ENCODE results near the gene KRT1. TPM values are rescaled to one million over a fixed set of nuclear protein-coding genes. Genes with fewer than 3 reads are reported as not detected.

KRT1 gene
- total RNA-seq, 2 experiments from 2014 or later: not detected

DNA sequence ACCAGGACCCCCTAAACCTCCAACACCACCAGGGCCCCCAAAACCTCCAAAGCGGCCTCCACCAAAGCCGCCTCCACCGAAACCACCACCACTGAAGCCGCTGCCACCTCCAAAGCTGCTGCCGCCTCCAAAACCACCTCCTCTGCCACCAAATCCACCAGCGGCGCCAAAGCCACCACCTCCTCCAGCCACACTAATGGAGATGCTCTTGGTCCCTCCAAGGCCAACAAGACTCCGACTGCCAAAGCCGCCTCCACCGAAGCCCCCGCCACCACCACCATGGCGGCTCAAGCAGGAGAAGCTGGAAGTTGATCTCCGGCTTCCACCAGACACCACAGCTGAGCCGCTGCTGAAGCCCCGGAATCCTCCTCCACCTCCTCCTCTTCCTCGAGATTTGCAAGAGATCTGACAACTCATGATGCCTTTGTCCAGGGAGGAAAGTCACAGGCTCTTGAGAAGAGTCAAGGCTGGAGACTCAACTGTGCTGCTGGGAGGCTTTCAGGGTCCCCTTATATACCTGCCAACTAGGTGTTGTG, 28.4 kb downstream of the KRT1 start, which contains the start of gene KRT2:
TSS of gene KRT2 (minus strand) at position 486 of the 536 bp plus-strand sequence. CDS start at position 417, 69 bp downstream.
- ChIA-PET POLR2A (no interaction called here), CTCF (no interaction called here)
- DNase-seq: no peak
- intact Hi-C loops (cut with micrococcal nuclease): no loop called here
- no peak within 1 kb of the TSS for H3K27ac Mint-ChIP-seq
- H3K4me3 Mint-ChIP-seq: no peak within 1 kb of the TSS
- peaks cover 5% of the 10 kb centered on the region for H3K27me3 Mint-ChIP-seq
- H3K9me3 Mint-ChIP-seq: no peaks in the 10 kb centered on the region
- H3K4me1 Mint-ChIP-seq (ENCODE audit: low read depth): peaks cover 12% of the 10 kb centered on the region
- no peaks in the 10 kb centered on the region for H3K36me3 Mint-ChIP-seq

DNA sequence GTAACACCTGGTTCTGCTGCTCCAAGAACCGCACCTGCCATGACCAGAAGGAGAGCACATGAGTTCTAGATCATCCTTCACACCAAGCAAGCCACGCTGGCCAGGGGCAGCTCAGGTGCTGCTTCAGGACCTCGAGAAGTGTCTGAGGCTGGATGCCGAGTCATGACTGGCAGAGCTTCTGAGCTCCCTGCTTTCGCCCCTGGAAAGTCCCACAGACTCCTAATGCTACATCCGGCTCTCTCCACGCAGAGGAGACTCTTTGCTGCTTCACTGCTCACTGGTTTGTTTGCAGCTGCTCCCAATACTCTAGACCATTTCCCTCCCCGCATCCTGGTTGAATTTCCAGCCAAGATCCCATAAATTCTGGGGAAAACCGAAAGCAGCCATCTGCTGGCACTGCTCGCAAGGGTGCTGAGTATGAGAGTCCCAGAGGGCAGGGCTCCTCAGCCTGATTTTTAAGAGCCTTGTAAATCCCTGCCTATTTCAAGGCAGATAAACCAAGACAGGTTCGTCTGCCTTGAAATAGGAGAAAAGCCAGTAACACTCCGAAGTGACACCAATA, 29.6 kb downstream of the KRT1 start:
- Mint-ChIP-seq H3K27me3 (peaks cover 5% of the 10 kb centered on the region), H3K4me3 (no peak overlapping the region), H3K27ac (no peak overlapping the region), H3K36me3 (no peaks in the 10 kb centered on the region), H3K4me1 (ENCODE audit: low read depth) (peaks cover 24% of the 10 kb centered on the region), H3K9me3 (no peaks in the 10 kb centered on the region)
- intact Hi-C loops (cut with micrococcal nuclease): no loop called here
- no peak for DNase-seq
- CTCF ChIA-PET: no interaction called here
- POLR2A ChIA-PET: no interaction called here

DNA sequence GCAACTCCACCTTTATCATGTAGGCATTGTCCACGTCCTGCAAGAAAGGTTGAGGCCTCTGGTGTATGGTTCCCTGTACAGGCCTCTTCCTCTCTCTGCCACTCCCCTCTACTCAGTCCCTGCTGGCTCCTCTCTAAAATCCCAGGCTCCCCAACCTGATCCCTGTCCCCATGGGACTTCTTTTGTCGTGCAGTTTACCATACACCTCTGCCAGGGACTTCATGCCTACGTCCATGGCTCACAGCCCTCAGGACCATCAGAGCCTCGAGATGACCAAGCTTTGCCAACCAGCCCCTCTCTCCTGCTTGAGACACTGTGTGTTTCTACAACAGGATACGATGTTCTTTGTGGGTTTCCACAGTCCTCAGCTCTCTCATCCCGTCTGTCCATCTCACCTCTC, 31.1 kb downstream of the KRT1 start:
- no peak overlapping the region for H3K27ac Mint-ChIP-seq
- ChIA-PET CTCF (no interaction called here), POLR2A (no interaction called here)
- no peaks in the 10 kb centered on the region for H3K9me3 Mint-ChIP-seq
- intact Hi-C loops (cut with micrococcal nuclease): loop anchor here (10.0 kb wide), 1 partner anchor 64 kb away; no protein-coding TSS in a partner anchor
- H3K27me3 Mint-ChIP-seq: no peaks in the 10 kb centered on the region
- DNase-seq: no peak
- H3K4me1 Mint-ChIP-seq (ENCODE audit: low read depth): peaks cover 39% of the 10 kb centered on the region
- no peaks in the 10 kb centered on the region for H3K36me3 Mint-ChIP-seq
- H3K4me3 Mint-ChIP-seq: no peak overlapping the region

DNA sequence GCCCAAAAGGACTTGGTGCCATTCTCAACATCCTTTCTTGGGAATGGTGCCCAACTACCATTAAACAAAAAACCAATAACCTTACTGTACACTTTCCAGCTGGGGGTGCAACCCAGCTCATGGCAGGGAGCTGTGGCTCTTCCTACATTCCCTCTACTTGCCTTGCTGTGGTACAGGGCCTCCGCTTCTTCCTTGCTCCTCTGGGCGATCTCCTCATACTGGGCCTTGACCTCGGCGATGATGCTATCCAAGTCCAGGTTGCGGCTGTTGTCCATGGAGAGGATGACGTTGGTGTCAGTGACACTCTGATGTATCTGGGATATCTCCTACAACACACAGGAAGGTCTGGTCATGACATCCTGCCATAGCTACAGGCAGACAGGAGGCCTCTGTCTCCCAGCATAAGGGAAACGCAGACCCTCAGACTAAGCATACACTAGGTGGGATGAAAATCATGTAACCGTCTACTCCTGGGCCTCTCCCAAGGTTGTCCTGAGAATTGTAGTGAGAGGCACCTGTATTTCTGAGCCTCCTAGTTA, 32.1 kb downstream of the KRT1 start:
- CTCF ChIA-PET: no interaction called here
- no peak overlapping the region for H3K27ac Mint-ChIP-seq
- DNase-seq: no peak
- intact Hi-C loops (cut with micrococcal nuclease): loop anchor here (10.0 kb wide), 1 partner anchor 63 kb away; no protein-coding TSS in a partner anchor
- POLR2A ChIA-PET: no interaction called here
- H3K4me1 Mint-ChIP-seq (ENCODE audit: low read depth): peaks cover 42% of the 10 kb centered on the region
- H3K36me3 Mint-ChIP-seq: no peaks in the 10 kb centered on the region
- no peaks in the 10 kb centered on the region for H3K27me3 Mint-ChIP-seq
- H3K9me3 Mint-ChIP-seq: no peaks in the 10 kb centered on the region
- no peak overlapping the region for H3K4me3 Mint-ChIP-seq

DNA sequence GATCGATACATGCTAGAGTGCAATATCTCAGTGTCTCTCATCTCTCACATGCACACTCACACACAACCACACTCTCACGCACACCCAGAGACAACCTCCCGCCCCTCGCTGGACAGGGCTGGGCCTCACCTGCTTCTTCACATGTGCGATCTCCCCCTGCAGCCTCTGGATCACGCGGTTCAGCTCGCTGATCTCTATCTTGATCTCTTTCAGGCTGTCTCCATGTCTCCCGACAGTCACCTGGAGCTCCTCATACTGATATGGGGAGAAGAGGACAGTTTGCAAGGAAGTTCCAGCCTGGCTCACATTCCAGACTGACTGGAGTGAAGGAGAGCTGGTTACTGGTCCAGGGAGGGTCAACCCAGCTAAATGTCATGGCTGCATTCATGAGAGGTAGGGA, 32.6 kb downstream of the KRT1 start:
- H3K27me3 Mint-ChIP-seq: no peaks in the 10 kb centered on the region
- no peak for DNase-seq
- no peaks in the 10 kb centered on the region for H3K9me3 Mint-ChIP-seq
- no peaks in the 10 kb centered on the region for H3K36me3 Mint-ChIP-seq
- intact Hi-C loops (cut with micrococcal nuclease): loop anchor here (10.0 kb wide), 1 partner anchor 63 kb away; no protein-coding TSS in a partner anchor
- H3K27ac Mint-ChIP-seq: no peak overlapping the region
- H3K4me1 Mint-ChIP-seq (ENCODE audit: low read depth): peaks cover 44% of the 10 kb centered on the region
- H3K4me3 Mint-ChIP-seq: no peak overlapping the region
- CTCF ChIA-PET: interaction anchor here (0.6 kb wide), 1 partner anchor 61 kb away, joined by 3 read pairs; no protein-coding TSS in a partner anchor
- POLR2A ChIA-PET: no interaction called here

DNA sequence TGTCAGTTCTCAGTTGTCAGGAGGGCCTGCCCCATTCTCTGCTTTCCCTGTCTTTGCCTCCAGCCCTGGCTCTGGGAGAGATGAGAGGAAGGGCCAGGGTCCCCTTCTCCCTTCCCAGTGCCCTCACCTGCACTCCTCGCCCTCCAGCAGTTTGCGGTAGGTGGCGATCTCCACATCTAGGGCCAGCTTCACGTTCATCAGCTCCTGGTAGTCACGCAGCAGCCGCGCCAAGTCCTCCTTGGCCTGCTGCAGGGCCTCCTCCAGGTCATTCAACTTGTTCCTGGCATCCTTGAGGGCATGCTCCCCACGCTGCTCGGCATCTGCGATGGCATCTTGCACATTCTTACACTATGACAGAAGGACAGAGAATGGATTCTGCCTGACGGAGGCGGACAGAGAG, 33.6 kb downstream of the KRT1 start:
- intact Hi-C loops (cut with micrococcal nuclease): loop anchor here (10.0 kb wide), 1 partner anchor 62 kb away; no protein-coding TSS in a partner anchor
- Mint-ChIP-seq H3K27ac (no peak overlapping the region), H3K36me3 (no peaks in the 10 kb centered on the region), H3K27me3 (no peaks in the 10 kb centered on the region), H3K4me1 (ENCODE audit: low read depth) (peaks cover 50% of the 10 kb centered on the region), H3K9me3 (no peaks in the 10 kb centered on the region), H3K4me3 (no peak overlapping the region)
- ChIA-PET POLR2A (no interaction called here), CTCF (no interaction called here)
- DNase-seq: no peak

DNA sequence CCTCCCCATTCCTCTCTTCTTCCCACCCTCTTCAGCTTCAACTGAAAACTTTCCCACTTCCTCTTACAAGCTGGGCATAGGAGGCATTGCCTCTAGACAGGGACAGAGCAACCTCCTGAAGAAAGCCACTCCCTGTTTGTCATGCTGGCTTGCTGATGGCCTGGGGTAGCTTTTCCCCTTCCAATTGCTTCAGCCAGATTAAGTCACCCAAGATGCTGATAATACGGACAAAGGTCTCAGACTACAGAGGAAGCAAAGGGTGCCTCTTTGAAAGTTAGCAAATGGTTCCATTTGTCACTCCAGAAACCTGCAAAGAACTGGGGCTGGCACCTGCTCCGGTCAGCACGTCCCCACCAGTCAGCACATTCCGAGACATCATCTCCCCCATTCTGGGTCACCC, 34.2 kb downstream of the KRT1 start:
- H3K27me3 Mint-ChIP-seq: no peaks in the 10 kb centered on the region
- no peak overlapping the region for H3K4me3 Mint-ChIP-seq
- DNase-seq: no peak
- H3K4me1 Mint-ChIP-seq (ENCODE audit: low read depth): peaks cover 56% of the 10 kb centered on the region
- no peaks in the 10 kb centered on the region for H3K36me3 Mint-ChIP-seq
- intact Hi-C loops (cut with micrococcal nuclease): loop anchor here (10.0 kb wide), 1 partner anchor 61 kb away; no protein-coding TSS in a partner anchor
- CTCF ChIA-PET: no interaction called here
- POLR2A ChIA-PET: no interaction called here
- H3K9me3 Mint-ChIP-seq: no peaks in the 10 kb centered on the region
- H3K27ac Mint-ChIP-seq: no peak overlapping the region

DNA sequence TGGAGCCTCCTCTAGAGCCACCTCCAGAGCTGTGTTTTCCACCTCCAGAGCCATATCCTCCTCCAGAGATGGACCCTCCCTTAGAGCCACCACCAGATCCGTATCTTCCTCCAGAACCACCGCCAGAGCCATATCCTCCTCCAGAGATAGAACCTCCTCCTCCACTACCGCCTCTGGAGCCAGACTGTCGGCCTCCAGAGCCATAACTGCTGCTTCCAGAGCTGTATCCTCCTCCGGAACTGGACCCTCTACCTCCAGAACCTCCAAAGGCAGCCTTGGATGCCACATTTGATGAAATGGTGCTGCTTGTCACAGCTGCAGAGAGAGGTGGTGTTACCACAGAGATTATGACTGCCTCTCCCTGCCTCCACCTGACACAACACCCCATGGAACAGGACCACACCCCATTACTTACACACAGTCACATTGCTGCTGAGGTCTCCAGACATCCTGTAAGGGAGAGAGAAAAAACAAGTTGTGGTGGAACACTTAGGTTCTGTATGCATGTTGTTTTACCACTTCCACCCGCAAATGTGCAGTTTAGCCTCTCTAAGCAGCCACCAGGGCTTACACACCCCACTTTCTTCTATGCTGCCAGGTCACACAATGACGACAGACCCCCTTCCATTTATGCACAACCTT, 35.0 kb downstream of the KRT1 start:
- Mint-ChIP-seq H3K9me3 (no peaks in the 10 kb centered on the region), H3K27ac (peak overlapping the region; percentile 36), H3K4me1 (ENCODE audit: low read depth) (peaks cover 56% of the 10 kb centered on the region), H3K4me3 (no peak overlapping the region), H3K27me3 (no peaks in the 10 kb centered on the region), H3K36me3 (no peaks in the 10 kb centered on the region)
- DNase-seq: peak; percentile 40
- CTCF ChIA-PET: no interaction called here
- POLR2A ChIA-PET: no interaction called here
- intact Hi-C loops (cut with micrococcal nuclease): loop anchor here (10.0 kb wide), 1 partner anchor 60 kb away; no protein-coding TSS in a partner anchor

DNA sequence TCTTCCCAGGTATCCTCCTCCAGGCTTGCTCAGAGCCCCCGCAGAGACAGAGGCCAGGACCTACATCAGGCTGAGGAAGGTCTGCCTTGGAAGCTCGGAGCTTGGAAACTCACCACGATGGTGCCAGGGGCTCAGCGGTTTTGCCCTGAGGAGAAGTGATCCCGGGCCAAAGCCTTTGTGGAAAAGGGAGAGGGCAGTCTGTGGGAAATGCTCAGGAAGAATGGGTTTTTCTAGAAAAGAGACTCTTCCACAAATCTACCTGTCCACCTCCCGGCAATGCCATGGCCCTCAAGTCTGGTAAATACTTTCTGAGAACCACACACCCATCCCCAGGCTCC, 36.2 kb downstream of the KRT1 start:
- POLR2A ChIA-PET: no interaction called here
- Mint-ChIP-seq H3K4me1 (ENCODE audit: low read depth) (peaks cover 53% of the 10 kb centered on the region), H3K27ac (no peak overlapping the region), H3K9me3 (no peaks in the 10 kb centered on the region), H3K36me3 (no peaks in the 10 kb centered on the region), H3K4me3 (no peak overlapping the region), H3K27me3 (no peaks in the 10 kb centered on the region)
- no peak for DNase-seq
- CTCF ChIA-PET: no interaction called here
- intact Hi-C loops (cut with micrococcal nuclease): loop anchor here (10.0 kb wide), 1 partner anchor 59 kb away; no protein-coding TSS in a partner anchor

DNA sequence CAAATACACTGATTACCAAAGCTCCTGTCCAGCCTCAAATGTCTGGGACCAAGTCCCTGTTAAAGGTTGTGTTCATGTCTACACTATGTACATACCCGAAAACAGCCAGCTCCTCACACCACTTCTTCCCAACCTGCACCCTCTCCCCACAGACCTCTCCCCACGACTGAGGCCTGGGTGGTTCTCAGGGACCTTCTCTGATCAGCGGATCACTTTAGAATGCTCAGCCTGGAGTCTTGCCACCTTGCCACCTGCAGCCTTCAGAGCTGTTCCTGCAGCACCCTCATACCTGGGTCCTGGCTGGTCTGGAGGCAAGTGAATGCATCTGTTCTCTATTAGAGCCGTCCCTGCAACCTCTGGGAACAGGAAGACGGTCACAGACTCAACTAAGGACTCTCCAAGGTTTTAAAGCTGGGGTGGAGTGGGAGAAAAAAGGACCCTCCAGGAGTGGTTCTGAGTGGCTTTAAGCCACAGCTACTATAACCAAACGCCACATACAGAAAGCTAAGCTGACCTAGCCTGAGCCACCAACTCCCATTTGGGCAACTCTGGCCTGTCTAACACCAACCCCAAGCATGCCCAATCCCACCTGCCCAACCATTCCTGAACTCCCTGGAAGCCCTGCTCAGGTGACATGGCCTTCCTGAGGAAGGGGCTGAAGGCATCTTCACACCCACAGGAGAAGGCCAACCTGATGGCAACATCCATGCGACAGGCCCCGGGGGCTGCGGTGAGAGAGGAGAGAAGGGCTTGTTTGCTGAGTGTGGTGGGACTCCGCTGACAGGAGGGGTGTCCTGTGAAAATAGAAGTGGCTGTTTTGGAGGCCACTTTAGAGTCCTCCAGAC, 36.8 kb downstream of the KRT1 start:
- DNase-seq: no peak
- H3K36me3 Mint-ChIP-seq: no peaks in the 10 kb centered on the region
- peaks cover 50% of the 10 kb centered on the region for H3K4me1 Mint-ChIP-seq (ENCODE audit: low read depth)
- H3K27ac Mint-ChIP-seq: no peak overlapping the region
- intact Hi-C loops (cut with micrococcal nuclease): loop anchor here (10.0 kb wide), 1 partner anchor 59 kb away; no protein-coding TSS in a partner anchor
- H3K9me3 Mint-ChIP-seq: no peaks in the 10 kb centered on the region
- H3K4me3 Mint-ChIP-seq: no peak overlapping the region
- no peaks in the 10 kb centered on the region for H3K27me3 Mint-ChIP-seq
- ChIA-PET CTCF (no interaction called here), POLR2A (no interaction called here)

DNA sequence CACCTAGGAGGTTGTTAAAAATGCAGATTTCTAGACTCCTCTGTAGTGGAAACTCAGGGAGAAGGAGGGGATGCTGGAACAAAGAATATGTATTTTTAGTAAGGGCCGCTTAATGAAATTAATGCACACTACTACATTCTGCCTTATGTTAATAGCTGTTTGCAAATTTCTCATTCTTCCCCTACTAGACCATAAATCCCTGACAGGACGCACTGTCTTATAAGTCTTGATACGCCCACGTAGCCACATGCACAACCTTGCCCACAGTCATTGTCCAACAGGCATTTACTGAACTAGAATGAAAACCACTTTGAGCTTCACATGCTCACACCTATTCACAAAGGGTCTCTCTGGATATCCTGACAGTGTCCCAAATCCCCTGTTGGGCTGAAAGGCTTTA, 38.7 kb downstream of the KRT1 start:
- intact Hi-C loops (cut with micrococcal nuclease): loop anchor here (10.0 kb wide), 1 partner anchor 57 kb away; no protein-coding TSS in a partner anchor
- H3K4me3 Mint-ChIP-seq: no peak overlapping the region
- ChIA-PET CTCF (no interaction called here), POLR2A (no interaction called here)
- no peak overlapping the region for H3K27ac Mint-ChIP-seq
- DNase-seq: no peak
- peaks cover 41% of the 10 kb centered on the region for H3K4me1 Mint-ChIP-seq (ENCODE audit: low read depth)
- H3K9me3 Mint-ChIP-seq: no peaks in the 10 kb centered on the region
- H3K36me3 Mint-ChIP-seq: no peaks in the 10 kb centered on the region
- H3K27me3 Mint-ChIP-seq: no peaks in the 10 kb centered on the region

DNA sequence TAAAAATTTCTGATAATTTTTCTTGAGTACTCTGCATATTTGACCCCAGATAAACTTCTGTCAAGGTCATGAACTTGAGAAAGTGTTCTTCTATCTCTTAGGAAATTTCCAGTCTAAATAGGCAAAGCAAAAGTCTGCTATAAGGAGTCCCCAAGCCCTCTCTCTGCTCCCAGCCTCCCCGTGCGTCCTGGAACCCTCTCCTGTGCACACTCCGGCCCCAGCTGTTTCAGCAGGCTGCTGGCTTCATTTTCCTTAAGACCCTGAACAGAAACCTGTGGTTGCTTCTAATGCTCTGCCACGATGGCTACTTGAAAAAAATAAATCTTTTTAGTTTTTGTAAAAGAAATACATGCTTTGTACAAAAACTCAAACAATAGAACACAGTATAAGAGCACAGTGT, 42.9 kb downstream of the KRT1 start:
- no peak for DNase-seq
- Mint-ChIP-seq H3K27ac (no peak overlapping the region), H3K27me3 (peaks cover 2% of the 10 kb centered on the region), H3K4me1 (ENCODE audit: low read depth) (peaks cover 26% of the 10 kb centered on the region), H3K4me3 (no peak overlapping the region), H3K9me3 (no peaks in the 10 kb centered on the region), H3K36me3 (no peaks in the 10 kb centered on the region)
- CTCF ChIA-PET: no interaction called here
- intact Hi-C loops (cut with micrococcal nuclease): no loop called here
- POLR2A ChIA-PET: no interaction called here

Measured in activated CD4-positive, alpha-beta memory T cell treated with anti-CD3 and anti-CD28 coated beads for 36 hours (primary cell).